H9 (cell line): Measurements from ENCODE around the gene GCM1. TPM values are rescaled to one million over a fixed set of nuclear protein-coding genes. Genes with fewer than 3 reads are reported as not detected.

ENCODE experiments used
- DNase-seq: peaks from one replicate; pipeline ENCODE4 v3.0.0-alpha.2; 2017
- H2AFZ ChIP-seq: one replicate; pipeline ENCODE4 v1.6.1; 2013; ENCODE audit warnings: mild to moderate bottlenecking, low read length, control low read depth, moderate library complexity
- H2AK5ac ChIP-seq: 2 replicates; pipeline ENCODE4 v1.6.1; 2013; ENCODE audit warnings: low read length, control low read depth, mixed read lengths; ENCODE audit not compliant: insufficient read length
- H2BK120ac ChIP-seq: one replicate; pipeline ENCODE4 v1.6.1; 2013; ENCODE audit warnings: low read depth, mild to moderate bottlenecking, low read length, control low read depth, inconsistent platforms; ENCODE audit not compliant: poor library complexity, severe bottlenecking
- H2BK12ac ChIP-seq: 2 replicates; pipeline ENCODE4 v1.6.1; 2013; ENCODE audit warnings: low read length, control low read depth, mixed read lengths, low read depth; ENCODE audit not compliant: insufficient read length
- H2BK15ac ChIP-seq: 2 replicates; pipeline ENCODE4 v1.6.1; 2013; ENCODE audit warnings: low read depth, low read length, control low read depth
- H2BK20ac ChIP-seq: one replicate; pipeline ENCODE4 v1.6.1; 2013; ENCODE audit warnings: low read depth, mild to moderate bottlenecking, low read length, control low read depth, inconsistent platforms; ENCODE audit not compliant: poor library complexity, severe bottlenecking
- H2BK5ac ChIP-seq: 2 replicates; pipeline ENCODE4 v1.6.1; 2013; ENCODE audit warnings: low read length, control low read depth, mixed read lengths; ENCODE audit not compliant: insufficient read length
- H3K14ac ChIP-seq: 2 replicates; pipeline ENCODE4 v1.6.1; 2013; ENCODE audit warnings: low read length, control low read depth; ENCODE audit not compliant: insufficient read depth
- H3K18ac ChIP-seq: 2 replicates; pipeline ENCODE4 v1.6.1; 2013; ENCODE audit warnings: low read depth, mild to moderate bottlenecking, mixed read lengths, low read length, control low read depth; ENCODE audit not compliant: insufficient read length
- H3K23ac ChIP-seq: 2 replicates; pipeline ENCODE4 v1.6.1; 2013; ENCODE audit warnings: low read length, control low read depth, mixed read lengths, low read depth; ENCODE audit not compliant: insufficient read length
- H3K23me2 ChIP-seq: 2 replicates; pipeline ENCODE4 v1.6.1; 2013; ENCODE audit warnings: low read depth, mild to moderate bottlenecking, mixed read lengths, low read length, control low read depth; ENCODE audit not compliant: insufficient read length, poor library complexity, severe bottlenecking
- H3K27ac ChIP-seq: 2 replicates; pipeline ENCODE4 v1.5.1; 2013; ENCODE audit warnings: low read length, control low read depth, mixed read lengths, low read depth; ENCODE audit not compliant: insufficient read length
- H3K27me3 ChIP-seq: 2 replicates; pipeline ENCODE4 v1.6.1; 2013; ENCODE audit warnings: low read length, control low read depth, inconsistent platforms; ENCODE audit not compliant: insufficient read depth
- H3K4ac ChIP-seq: 2 replicates; pipeline ENCODE4 v1.6.1; 2013; ENCODE audit warnings: low read depth, mild to moderate bottlenecking, control low read depth, inconsistent platforms, low read length, moderate library complexity
- H3K4me1 ChIP-seq: 2 replicates; pipeline ENCODE4 v1.6.1; 2013; ENCODE audit warnings: low read length, control low read depth, inconsistent platforms; ENCODE audit not compliant: insufficient read depth
- H3K4me2 ChIP-seq: 2 replicates; pipeline ENCODE4 v1.6.1; 2013; ENCODE audit warnings: low read length, control low read depth, mixed read lengths; ENCODE audit not compliant: insufficient read length, insufficient read depth
- H3K56ac ChIP-seq: 2 replicates; pipeline ENCODE4 v1.6.1; 2013; ENCODE audit warnings: low read depth, mild to moderate bottlenecking, mixed read lengths, low read length, control low read depth; ENCODE audit not compliant: insufficient read length
- H3K79me1 ChIP-seq: 2 replicates; pipeline ENCODE4 v1.6.1; 2013; ENCODE audit warnings: low read depth, mild to moderate bottlenecking, moderate library complexity, low read length, control low read depth, inconsistent platforms; ENCODE audit not compliant: insufficient read depth, poor library complexity, severe bottlenecking
- H3K79me2 ChIP-seq: 2 replicates; pipeline ENCODE4 v1.6.1; 2013; ENCODE audit warnings: low read length, control low read depth, inconsistent platforms; ENCODE audit not compliant: insufficient read depth
- H3K9ac ChIP-seq: 2 replicates; pipeline ENCODE4 v1.6.1; 2013; ENCODE audit warnings: low read length, control low read depth, mixed read lengths; ENCODE audit not compliant: insufficient read length; ENCODE audit errors: extremely low read depth
- H3K9me3 ChIP-seq: one replicate; pipeline ENCODE4 v1.6.1; 2013; ENCODE audit warnings: low read depth, low read length, inconsistent platforms; ENCODE audit not compliant: control insufficient read depth
- H3T11ph ChIP-seq: one replicate; pipeline ENCODE4 v1.6.1; 2013; ENCODE audit warnings: mild to moderate bottlenecking, low read length, control low read depth, inconsistent platforms
- H4K20me1 ChIP-seq: one replicate; pipeline ENCODE4 v1.6.1; 2013; ENCODE audit not compliant: control insufficient read depth, insufficient read length, insufficient read depth
- H4K5ac ChIP-seq: 2 replicates; pipeline ENCODE4 v1.6.1; 2013; ENCODE audit warnings: low read depth, mild to moderate bottlenecking, mixed read lengths, low read length, control low read depth; ENCODE audit not compliant: insufficient read length
- H4K8ac ChIP-seq: replicated peaks from 2 replicates; pipeline ENCODE4 v1.6.1; 2013; ENCODE audit warnings: low read length, control low read depth, mixed read lengths, low read depth; ENCODE audit not compliant: insufficient read length
- H4K91ac ChIP-seq: 2 replicates; pipeline ENCODE4 v1.6.1; 2013; ENCODE audit warnings: low read depth, mild to moderate bottlenecking, moderate library complexity, mixed read lengths, low read length, control low read depth; ENCODE audit not compliant: insufficient read length
- H3K27ac Mint-ChIP-seq, 3 experiments: 2 replicates in 2 of 3; 3 replicates in 1 of 3; pipeline ENCODE4 v1.8.0; 2020 to 2021; ENCODE audit warnings: mixed read lengths in 3 of 3, mild to moderate bottlenecking in 1 of 3, moderate library complexity in 1 of 3
- H3K27me3 Mint-ChIP-seq: 2 replicates; pipeline ENCODE4 v1.8.0; 2021; ENCODE audit warnings: low read depth, mild to moderate bottlenecking, moderate library complexity, mixed read lengths
- H3K36me3 Mint-ChIP-seq, 3 experiments: 2 replicates in 2 of 3; 3 replicates in 1 of 3; pipeline ENCODE4 v1.8.0; 2020 to 2021; ENCODE audit warnings: low read depth in 3 of 3, mixed read lengths in 3 of 3; ENCODE audit not compliant: insufficient read depth in 1 of 3
- H3K4me1 Mint-ChIP-seq, 2 experiments: 2 replicates each; pipeline ENCODE4 v1.8.0; 2020; ENCODE audit warnings: mixed read lengths in 2 of 2
- H3K4me3 Mint-ChIP-seq, 2 experiments: 2 replicates in 1 of 2; 3 replicates in 1 of 2; pipeline ENCODE4 v1.8.0; 2020 to 2021; ENCODE audit warnings: mild to moderate bottlenecking in 2 of 2, mixed read lengths in 2 of 2, moderate library complexity in 1 of 2
- H3K9me3 Mint-ChIP-seq, 2 experiments: 2 replicates in 1 of 2; 3 replicates in 1 of 2; pipeline ENCODE4 v1.8.0; 2020; ENCODE audit warnings: mild to moderate bottlenecking in 2 of 2, mixed read lengths in 2 of 2, moderate library complexity in 1 of 2
- WGBS: extraction: QIAGEN DNeasy Blood & Tissue Kit; methylation state at CpG from one replicate; pipeline ENCODE4 v1.1.7; 2013; ENCODE audit warnings: missing lambda C conversion rate, low lambda C conversion rate, mixed read lengths; ENCODE audit not compliant: insufficient read length; ENCODE audit errors: extremely low coverage; 5-methylcytosine and 5-hydroxymethylcytosine counted together
- long read RNA-seq: library from polyadenylated mRNA; unstranded; transcript quantifications from one replicate; pipeline ENCODE4 v2.0.0, GENCODE V29; 2020
- total RNA-seq: library from RNA; stranded (reverse); gene quantifications from 2 replicates; pipeline ENCODE4 v1.2.1, GENCODE V29; 2021
- TF ChIP-seq, protein P1 (sequence below): fragments of 200-600 bp; sonication (generic); conservative IDR thresholded peaks from 3 replicates; pipeline ENCODE4 v1.8.0; 2021; ENCODE audit warnings: antibody characterized with exemption, mild to moderate bottlenecking

GCM1 gene, protein sequence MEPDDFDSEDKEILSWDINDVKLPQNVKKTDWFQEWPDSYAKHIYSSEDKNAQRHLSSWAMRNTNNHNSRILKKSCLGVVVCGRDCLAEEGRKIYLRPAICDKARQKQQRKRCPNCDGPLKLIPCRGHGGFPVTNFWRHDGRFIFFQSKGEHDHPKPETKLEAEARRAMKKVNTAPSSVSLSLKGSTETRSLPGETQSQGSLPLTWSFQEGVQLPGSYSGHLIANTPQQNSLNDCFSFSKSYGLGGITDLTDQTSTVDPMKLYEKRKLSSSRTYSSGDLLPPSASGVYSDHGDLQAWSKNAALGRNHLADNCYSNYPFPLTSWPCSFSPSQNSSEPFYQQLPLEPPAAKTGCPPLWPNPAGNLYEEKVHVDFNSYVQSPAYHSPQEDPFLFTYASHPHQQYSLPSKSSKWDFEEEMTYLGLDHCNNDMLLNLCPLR
- 0.07 TPM in 1 of 2 replicates, not detected in the other for total RNA-seq
- long read RNA-seq, result 0 reads

- no peak within 1 kb of the TSS for H4K5ac ChIP-seq
- H3K23me2 ChIP-seq, result no peaks in the 10 kb centered on the region
- no peak within 1 kb of the TSS for H4K8ac ChIP-seq
- H3K9me3 ChIP-seq, result no peaks in the 10 kb centered on the region
- no peaks in the 10 kb centered on the region; the same call in 1 of the 2 replicates for H3K27me3 Mint-ChIP-seq
- H3K4me1 Mint-ChIP-seq, result peaks cover 9% of the 10 kb centered on the region in 2 experiments
- H3K4ac ChIP-seq, result no peak within 1 kb of the TSS
- H3K27ac ChIP-seq, result no peak within 1 kb of the TSS
- no peaks in the 10 kb centered on the region for H3K27me3 ChIP-seq
- H3K14ac ChIP-seq, result no peak within 1 kb of the TSS
- no CpG with 5 or more reads among the region's 5 CpGs for WGBS
- H2BK5ac ChIP-seq, result no peak within 1 kb of the TSS
- no peak within 1 kb of the TSS for H3K4me3 Mint-ChIP-seq
- no peak within 1 kb of the TSS for H3K4me2 ChIP-seq
- no peak within 1 kb of the TSS for H3K9ac ChIP-seq
- H4K91ac ChIP-seq, result no peak within 1 kb of the TSS
- peaks cover 4% of the 10 kb centered on the region; the same call in 1 of the 2 replicates for H3K4me1 ChIP-seq
- no peaks in the 10 kb centered on the region for H3K79me2 ChIP-seq
- no peaks in the 10 kb centered on the region for H3K79me1 ChIP-seq
- H3K9me3 Mint-ChIP-seq, result no peaks in the 10 kb centered on the region; a peak in 1 of 5 replicates
- H2BK12ac ChIP-seq, result no peak within 1 kb of the TSS
- no peak for DNase-seq
- H2BK120ac ChIP-seq, result no peak within 1 kb of the TSS
- H3K23ac ChIP-seq, result no peak within 1 kb of the TSS
- no peak within 1 kb of the TSS for H3K18ac ChIP-seq
- TF ChIP-seq, protein P1, sequence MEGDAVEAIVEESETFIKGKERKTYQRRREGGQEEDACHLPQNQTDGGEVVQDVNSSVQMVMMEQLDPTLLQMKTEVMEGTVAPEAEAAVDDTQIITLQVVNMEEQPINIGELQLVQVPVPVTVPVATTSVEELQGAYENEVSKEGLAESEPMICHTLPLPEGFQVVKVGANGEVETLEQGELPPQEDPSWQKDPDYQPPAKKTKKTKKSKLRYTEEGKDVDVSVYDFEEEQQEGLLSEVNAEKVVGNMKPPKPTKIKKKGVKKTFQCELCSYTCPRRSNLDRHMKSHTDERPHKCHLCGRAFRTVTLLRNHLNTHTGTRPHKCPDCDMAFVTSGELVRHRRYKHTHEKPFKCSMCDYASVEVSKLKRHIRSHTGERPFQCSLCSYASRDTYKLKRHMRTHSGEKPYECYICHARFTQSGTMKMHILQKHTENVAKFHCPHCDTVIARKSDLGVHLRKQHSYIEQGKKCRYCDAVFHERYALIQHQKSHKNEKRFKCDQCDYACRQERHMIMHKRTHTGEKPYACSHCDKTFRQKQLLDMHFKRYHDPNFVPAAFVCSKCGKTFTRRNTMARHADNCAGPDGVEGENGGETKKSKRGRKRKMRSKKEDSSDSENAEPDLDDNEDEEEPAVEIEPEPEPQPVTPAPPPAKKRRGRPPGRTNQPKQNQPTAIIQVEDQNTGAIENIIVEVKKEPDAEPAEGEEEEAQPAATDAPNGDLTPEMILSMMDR, result no peak
- H3T11ph ChIP-seq, result no peak within 1 kb of the TSS
- H2AFZ ChIP-seq, result no peak within 1 kb of the TSS
- no peak within 1 kb of the TSS for H2AK5ac ChIP-seq
- no peaks in the 10 kb centered on the region for H3K36me3 Mint-ChIP-seq
- H3K56ac ChIP-seq, result no peak within 1 kb of the TSS
- no peak within 1 kb of the TSS for H2BK20ac ChIP-seq
- no peaks in the 10 kb centered on the region for H4K20me1 ChIP-seq
- H3K27ac Mint-ChIP-seq, result no peak within 1 kb of the TSS
- H2BK15ac ChIP-seq, result no peak within 1 kb of the TSS
Measured at GRCh38 chr6:53148684-53149083, at the start of gene GCM1. Gene GCM1, minus strand, starts transcription at chr6:53148841. Its CDS starts 3,209 bp downstream, at chr6:53145632.
